ENCODE measurements around the gene TBC1D21.

TBC1D21 gene

DNA sequence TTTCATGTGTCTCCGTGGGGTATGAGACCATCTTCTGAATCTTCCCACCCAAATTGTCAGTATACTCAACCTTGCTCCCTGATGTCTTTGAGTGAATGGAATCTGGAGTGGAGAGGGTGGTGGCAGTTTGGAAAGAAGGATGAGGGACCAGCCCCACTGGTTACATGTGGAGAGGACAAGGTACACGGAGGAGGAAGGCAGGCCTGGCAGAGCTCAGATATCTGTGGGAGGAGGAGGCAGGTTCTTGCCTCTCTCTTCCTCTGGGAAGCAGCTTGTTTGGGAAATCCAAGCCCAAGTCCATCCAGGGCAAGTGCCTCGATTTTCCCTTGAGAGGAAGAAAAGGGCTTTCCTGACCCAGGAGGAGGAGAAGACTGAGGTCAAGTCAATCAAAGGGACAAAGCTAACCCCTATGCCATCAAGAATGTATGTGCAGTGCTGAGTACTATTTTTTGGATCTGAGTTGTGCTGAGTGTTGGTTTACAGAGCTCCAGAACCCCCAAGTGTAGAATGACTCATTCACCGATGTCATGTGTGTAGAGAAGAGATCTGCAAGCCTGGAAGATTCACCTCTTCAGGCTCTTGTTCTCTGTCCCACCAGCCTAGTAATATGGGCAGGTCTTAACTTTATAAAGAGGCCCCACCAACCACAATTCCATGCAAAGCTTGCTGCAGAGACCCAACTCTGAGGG lies 33.1 kb downstream of the TBC1D21 start:
- DNase-seq = peak in 1 of 58 donors; percentile 13

DNA sequence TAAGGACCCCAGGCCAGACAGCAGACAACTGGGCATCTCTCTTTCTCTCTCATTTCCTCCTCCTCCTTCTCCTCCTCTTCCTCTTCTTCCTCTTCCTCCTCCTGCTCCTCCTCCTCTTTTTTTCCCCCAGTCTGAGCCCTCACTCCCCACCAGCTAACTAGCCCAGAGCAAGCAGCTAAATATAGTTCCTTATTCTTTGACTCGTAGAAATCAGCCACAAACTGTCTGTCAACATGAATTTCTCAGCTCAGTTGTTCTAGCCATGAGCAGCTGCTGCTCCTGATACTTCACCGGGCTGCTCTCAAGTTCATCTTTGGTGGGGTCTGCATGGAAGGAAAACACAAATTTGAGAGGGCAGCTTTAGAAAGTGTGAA lies 33.7 kb downstream of the TBC1D21 start:
- DNase-seq = no peak

DNA sequence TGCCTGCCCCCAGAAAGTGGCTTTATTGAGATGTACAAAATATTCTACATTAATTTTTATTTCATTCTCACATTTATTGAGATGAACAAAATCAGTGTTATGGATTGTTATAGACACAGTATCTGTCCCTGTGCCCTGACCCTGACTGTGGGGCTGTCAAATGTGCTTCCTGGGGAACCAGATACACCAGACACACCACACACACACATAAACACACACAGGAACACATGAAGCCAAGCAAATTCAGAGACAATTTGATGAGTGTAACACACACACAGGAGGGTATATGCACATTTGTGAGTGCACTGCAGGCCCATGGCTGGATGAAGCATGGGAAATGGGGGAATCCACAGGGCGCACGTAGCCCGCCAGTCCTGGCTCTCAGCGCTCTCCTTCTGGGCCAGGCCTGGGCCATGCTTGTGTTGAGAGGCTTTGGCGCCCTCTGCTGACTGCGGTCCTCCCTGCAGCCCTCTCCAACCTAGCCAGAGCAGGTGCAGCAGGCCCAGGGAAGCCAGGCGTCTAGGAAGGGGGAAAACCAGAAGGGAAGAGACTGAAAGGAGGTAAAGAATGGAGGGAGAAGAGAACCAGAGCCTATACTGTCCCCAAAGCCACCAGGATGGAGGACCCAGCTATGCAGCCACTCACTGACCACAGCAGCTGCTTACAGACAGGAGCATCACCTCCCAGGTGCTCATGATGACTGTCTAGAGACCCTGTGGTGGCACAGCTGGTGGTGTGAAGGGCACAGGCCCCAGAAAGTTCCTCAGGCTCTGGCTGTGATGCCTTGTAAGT lies 34.9 kb downstream of the TBC1D21 start:
- DNase-seq = peak in 55 of 58 donors; percentile 23 to 89 (median 62)

DNA sequence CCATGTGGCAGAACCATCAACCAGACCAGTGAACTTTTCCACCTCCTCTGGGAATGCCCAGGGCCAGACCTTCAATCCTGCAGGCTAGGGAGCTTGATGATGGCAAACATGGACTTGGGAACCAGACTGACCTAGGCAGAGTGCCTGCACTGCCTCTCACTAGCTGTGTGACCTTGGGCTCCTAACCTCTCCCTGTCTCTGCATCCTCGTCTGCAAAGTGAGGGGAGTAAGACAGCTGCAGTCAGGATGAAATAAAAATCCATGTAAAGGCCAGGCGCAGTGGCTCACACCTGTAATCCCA lies 35.4 kb downstream of the TBC1D21 start:
- no peak for DNase-seq

DNA sequence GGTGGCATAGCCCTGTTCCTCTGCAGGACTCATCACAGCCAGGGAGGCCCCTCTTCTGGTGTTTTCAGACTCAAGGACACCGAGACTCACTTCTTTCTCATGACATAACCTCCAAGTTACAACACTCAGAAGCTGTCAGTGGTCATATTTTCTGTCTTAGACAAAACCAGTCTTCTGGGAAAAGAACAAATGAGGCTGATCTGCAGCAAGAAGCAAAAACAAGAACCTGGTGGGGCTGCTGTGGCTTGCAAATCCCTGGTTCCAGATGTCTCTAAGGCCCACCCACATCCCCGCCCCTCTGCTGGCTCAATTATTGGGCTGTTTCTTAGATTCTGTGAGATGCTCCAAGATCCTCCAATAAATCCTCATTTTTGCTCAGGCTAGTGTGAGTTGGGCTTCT lies 36.3 kb downstream of the TBC1D21 start:
- no peak for DNase-seq

DNA sequence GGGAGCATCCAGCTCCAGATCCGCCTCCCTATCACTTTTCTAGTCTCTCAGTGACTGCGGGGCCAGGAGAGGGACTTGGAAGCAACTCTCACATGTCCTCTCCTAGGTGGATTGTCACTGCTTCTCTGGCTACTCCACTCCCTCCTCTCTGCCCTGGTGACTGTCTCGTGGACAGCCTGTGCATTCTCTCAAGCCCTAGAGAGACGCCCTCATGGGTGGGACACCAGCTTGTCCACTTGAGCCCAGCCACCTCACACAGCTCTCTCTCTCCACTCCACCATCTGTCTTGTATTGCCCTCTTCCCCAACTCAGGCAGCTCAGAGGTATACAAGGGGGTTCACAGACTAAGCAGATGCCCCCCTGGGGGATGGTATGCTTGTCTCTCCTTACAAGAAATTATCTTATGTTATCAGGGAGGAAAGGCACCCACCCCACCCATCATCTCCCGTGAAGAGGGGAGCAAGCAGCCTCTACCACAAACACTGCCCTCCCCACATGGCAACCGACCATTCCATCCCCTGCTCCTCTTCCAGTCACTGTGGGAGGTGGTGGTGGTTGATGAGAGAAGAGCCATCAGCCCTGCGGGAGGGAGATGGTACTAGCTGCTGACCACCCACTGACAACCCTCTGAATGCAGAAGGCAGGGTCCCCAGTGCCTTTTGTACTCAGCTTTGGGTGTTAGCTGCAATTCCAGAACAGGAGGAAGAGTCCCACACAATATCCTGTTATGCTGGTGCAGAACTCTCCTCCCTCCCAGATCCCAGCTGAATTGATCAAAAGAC lies 37.3 kb downstream of the TBC1D21 start:
- no peak for DNase-seq

DNA sequence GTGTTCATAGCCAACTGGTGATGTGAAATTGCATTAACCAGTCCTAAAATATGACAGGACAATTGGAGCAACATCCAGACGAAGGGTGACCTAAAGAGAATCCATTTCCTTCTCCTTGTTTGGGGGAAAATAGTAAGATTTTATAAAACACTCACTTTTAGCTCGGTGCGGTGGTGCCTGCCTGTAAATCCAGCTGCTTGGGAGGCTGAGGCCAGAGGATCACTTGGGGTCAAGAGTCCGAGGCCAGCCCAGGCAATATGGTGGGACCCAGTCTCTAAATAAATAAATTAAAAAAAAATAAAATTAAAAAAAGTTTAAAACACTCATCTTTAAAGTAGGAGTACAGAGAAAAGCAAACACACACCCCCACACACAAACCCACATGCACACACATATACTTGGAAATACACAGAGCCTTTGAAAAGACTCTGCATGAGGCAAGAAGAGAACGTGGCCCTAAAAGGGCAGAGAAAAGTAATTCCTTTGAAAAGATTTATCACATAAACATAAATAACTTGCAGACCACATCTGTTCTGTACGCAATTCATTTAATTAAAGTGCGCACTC lies 38.7 kb downstream of the TBC1D21 start:
- DNase-seq = no peak

DNA sequence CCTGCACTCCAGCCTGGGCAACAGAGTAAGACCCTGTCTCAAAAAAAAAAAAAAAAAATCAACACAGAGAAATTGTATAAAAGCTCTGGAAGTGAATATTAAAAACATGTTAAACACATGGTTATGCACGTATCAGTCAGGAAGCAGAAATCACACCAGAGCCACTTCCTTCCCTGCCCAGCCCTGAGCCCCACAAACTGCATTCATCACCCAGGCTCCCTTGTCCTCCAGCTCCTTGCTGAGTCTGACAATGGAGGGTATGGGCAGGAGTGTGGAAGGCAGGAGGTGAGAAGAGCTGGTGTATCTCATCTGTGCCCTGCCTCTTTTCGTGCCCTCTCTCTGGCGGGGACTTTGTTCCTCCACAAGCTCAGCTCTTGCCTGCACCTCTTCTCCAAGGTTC lies 40.8 kb downstream of the TBC1D21 start:
- no peak for DNase-seq

DNA sequence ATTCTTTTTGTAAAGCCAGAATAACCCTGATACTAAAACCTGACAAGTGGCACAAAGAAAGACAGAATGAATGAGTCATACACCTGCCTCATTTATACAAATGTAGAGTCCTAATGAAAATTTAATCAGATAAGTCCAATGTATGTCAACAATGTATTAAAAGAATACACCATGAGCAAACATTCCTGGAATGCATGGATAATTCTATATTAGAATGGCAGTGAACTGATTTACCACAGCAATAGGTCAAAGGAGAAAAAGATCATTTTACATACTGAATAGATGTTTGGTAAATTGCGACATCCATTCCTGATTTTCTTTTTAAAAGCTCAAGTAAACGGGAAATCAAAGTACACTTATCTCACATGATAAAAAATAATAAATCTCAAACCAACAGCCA lies 41.7 kb downstream of the TBC1D21 start:
- no peak for DNase-seq

DNA sequence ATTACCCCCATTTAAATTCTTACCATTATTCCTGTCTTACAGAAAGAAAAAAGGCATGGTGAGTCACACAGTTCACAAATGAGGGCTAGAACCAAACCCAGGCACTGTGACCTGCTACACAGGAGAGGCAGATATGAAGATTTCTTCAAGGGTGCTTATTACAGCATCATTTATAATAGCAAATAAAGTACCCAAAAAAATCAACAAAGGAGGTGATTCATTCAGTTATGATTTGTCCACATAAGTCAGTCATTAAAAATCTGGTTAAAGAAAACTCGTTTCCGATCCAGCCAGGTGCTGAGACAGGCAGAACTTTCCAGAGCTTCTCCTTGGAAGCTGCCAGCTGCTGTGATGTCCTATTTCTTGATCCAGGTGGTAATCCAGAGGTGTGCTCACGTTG lies 45.4 kb downstream of the TBC1D21 start:
- DNase-seq = no peak

DNA sequence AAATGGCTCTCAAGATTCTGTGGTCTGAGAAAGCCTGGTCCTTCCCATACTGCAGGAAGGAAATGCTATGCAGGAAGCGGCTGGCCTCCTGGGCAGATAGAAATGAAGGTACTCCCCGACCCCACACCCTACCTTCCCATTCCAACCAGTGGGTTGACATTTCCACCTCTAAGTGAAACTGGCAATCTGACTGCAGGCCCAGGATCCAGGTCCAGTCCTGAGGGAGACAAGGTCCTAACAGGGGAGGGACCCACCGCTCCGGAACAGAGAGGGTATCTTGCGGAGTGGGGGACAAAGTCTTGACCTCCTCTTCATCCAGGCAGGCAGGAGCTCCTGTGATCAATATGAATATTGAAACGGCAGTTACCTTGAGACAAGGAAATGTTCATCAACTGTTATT lies 46.3 kb downstream of the TBC1D21 start:
- DNase-seq = no peak

DNA sequence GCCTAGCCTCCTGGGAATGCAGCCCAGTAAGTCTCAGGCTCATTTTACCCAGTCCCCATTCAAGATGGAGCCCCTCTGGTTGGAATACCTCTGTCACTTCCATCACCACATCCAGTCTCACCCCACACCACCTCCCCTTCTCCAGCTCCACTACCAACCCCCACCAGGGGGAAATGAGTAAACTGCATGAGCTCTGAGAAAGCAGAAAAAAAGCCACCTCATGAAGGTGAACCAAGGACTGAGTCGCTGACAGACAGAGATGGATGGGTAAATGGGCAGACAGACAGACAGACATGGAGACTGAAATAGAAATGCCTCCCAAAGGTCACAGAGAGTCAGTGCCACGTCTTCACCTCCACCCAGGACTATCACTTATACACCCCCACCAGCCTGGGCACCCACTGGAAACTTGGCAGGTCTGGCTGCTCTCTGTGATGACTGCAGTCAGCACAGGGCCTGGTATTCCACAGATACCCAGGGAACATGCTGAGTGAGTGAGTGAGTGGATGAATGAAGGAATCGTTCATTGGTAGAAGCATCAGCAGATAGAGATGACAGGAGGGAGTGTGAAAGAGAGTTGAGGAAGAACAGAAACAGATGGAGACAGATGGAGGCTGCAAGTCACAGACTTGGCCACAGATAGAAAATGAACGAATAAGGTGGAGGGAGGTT lies 48.0 kb downstream of the TBC1D21 start:
- DNase-seq = no peak

DNA sequence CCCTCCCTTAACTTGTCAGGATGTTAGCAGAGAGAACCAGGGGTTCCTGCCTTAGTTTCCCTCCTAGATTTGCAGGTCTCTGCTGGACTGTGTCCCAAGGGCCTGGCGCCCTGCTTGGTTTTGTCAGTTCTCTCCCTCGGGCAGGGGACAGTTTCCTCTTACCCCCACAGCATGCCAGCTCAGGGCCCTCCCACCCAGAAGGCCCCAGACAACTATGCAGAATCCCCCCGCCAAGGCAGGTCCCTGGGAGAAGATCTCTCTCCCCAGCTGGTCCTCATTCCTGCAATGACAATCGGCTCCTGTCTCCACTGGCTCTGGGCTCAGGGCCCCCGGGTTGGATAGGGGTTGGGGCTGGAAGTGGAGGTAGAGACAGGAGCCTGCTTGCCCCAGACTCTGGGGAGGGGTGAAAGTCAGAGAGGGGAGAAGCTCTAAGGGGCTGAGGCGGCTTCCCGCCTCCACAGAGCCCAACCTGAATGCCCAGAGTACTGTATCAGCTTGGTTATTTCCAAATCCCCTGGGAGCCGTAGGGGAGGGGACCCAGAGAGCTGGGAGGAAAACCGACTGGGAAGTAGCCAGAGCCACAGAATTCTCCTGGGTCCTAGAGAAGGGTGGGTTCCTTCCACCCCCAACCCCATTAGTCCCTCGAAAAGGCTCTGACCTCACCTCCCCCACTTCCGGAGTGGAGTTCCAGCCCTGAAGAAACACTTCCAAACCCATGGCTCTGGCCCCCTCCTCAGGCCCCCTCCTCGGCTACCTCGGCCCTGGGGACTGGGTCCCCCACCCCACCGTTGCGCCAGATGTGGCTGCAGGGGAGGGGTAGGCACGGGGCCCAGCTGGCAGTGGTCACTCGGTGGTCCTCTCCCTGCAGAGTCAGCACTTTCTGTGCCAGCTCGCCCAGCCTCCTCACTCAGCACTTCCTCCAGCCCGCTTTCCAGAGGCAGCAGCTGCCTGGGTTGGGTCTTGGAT lies 49.1 kb downstream of the TBC1D21 start:
- DNase-seq = no peak

DNA sequence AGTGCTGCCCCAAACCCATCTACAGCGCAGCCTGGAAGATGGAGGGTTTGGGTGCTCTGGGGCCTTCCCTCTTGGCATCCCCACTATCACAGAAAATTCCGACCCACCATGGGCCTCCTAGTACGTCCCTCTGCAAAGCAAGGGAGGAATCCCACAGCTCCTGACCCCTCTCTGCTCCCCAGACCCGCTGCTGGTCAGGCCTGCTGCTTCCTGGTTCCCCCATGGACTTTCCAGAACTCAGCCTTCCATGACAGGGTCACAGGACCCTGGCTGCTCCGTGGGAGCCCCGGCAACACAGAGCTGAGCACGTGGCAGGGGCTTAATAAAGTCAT lies 49.8 kb downstream of the TBC1D21 start:
- no peak for DNase-seq

DNA sequence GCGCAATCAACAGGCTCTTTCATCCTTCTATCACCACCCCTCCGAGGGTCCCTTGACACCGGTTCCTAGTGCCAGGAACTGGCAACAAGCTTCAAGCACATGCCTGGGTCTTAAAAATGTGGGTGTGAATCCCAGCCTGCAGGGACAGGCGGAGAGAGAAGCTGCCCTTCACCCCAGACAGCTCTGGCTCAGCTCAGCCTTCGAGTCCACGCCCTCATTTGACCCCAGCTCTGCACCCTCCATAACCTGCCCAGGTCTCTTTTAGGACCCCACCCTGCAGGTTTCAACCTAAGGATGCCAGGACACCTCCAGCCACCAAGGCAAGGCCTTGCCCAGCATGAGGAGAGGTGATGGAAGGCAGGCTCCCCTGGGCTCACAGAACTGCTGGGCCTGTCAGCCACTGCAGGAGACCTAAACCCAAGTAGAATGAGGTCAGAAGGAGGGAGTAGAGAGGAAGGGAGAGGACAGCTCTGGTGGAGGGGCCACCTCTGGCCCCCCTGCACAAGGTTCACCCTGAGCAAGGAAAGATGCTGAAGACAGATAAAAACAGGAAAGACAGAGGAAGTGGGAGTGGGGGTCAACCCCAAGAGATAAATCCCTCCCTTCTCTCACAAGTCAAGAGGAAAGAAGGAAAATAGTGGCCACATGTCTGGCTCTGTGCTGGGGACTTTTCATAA lies 50.3 kb downstream of the TBC1D21 start:
- no peak for DNase-seq

DNA sequence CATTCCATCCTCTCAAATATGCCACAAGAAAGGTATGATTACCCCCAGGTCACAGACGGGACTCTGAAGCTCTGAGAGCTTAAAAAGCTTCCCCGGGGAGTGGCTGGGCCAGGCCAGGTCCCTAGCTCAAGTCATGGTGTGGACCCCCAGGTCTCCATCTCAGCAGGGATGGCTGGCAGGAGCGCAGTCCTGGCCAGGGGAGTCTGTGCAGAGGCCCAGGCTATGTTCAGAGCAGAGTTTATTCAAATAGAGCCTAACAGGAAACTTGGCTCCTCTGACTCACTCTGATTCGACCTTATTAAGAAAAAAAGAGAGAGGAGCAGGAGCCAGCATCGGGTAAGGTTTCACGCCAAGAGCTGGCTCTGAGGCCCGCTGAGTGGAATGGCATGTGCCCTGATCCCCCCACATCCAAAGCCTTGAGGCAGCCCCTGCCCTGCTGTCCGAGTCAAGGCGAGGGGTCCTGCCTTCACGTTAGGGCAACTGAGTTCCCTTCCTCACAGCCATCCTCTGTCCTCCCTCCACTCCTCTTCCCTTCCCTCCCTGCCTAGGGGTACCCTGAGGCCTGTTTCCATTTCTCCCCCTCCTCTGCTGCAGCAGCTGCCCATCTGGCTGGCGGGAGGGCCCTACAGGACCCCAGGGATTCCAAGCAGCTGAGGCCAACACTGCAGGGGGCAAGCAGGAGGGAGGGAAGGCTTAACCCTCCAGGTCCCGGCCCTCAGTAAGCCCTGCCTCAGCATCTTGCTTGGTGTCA lies 51.0 kb downstream of the TBC1D21 start:
- peak in 17 of 58 donors; percentile 8 to 67 (median 32) for DNase-seq

DNA sequence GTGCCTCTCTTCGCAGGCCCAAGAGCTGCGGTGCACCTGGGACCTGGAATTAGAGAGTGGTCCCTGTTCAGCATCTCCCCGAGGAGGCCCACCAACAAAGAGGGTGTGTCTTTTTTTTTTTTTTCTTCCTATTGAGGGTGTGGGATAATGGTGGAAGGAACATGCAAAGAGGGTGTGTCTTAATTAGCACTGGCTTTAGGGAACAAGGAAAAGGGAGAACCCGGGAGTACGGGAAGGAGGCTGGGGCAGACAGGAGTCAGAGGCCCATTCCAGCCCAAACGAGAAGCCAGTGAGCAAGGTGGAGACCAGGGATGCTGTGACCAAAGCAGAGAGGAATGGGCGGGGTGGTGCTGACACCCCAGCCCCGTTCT lies 52.5 kb downstream of the TBC1D21 start:
- DNase-seq = no peak

DNA sequence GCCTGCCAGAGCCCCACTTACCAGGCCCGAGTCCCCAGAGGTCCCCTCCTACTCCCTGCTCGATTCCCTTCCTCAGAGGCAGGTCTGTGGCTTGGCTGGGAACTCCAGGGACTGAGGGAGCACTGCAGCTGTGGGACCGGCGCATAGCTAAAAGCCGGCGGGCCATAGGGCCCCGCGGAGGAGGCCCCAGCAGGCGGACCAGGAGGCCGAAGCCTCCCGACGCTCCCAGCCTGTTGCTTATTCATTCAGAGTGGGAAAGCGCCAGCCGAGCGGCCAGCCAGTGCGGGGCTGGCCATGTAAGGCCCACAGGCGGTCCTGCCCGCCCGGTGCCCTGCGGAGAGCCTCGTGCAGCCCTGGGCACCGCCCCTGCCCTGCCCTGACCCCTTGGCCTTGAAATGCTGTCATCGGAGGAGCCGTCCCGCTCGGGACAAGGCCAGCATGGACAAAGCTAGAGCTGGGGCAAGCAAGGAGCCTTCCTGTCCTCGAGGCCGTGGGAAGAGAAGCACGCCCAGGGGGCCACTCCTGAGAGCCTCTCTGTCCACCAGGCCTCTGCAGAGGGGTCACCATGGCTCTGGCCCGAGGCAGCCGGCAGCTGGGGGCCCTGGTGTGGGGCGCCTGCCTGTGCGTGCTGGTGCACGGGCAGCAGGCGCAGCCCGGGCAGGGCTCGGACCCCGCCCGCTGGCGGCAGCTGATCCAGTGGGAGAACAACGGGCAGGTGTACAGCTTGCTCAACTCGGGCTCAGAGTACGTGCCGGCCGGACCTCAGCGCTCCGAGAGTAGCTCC lies 53.0 kb downstream of the TBC1D21 start, which contains the start of gene LOXL1:
Gene LOXL1 (plus strand): TSS at position 244 of the 784 bp plus-strand sequence. CDS start 322 bp downstream, at position 566.
- DNase-seq = peak in 36 of 58 donors; percentile 7 to 61 (median 26)
